ENCODE data around the gene FSTL1. TPM values are rescaled to one million over a fixed set of nuclear protein-coding genes. Genes with fewer than 3 reads are reported as not detected.

Gene FSTL1
- total and polyA plus RNA-seq, 12 donors = 54.4 to 346 (median 176) TPM

DNA sequence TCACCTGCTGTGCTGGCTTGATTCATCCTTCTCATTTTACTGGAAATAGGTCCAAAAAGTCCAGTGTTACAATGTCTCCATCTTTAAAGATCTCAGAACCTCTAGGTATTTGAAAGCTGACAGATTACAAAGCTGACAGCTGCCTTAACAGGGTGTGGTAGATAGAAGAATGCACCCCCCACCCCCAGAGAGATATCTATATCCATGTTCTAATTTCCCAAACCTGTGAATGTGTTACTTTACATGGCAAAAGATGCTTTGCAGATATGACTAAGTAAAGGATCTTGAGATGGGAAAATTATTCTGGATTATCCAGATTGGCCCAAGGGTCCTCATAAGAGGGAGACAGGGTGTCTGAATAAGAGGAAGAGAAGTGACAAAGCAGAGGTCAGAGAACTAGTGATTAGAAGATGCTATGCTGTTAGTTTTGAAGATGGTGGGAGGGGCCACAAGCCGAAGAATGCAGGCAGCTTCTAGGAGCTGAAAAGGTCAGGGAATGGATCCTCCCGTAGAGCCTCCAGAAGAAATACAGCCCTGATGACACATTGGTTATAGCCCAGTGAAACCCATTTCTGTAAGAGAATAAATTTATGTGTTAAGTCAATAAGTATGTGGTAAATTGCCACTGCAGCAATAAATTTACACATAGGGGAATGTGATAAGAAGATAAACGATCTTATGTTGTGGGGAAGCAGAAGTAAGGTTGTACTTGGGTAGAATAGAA, 21.5 kb upstream of the FSTL1 start:
- no peaks in the 10 kb centered on the region for H3K36me3 ChIP-seq
- ATAC-seq (no peak), DNase-seq (no peak)
- H3K4me3 ChIP-seq = no peak overlapping the region
- whole genome bisulfite sequencing, 2 donors = 92 to 94% methylated on average over 3 of the region's 3 CpGs
- TF ChIP-seq, protein P1, sequence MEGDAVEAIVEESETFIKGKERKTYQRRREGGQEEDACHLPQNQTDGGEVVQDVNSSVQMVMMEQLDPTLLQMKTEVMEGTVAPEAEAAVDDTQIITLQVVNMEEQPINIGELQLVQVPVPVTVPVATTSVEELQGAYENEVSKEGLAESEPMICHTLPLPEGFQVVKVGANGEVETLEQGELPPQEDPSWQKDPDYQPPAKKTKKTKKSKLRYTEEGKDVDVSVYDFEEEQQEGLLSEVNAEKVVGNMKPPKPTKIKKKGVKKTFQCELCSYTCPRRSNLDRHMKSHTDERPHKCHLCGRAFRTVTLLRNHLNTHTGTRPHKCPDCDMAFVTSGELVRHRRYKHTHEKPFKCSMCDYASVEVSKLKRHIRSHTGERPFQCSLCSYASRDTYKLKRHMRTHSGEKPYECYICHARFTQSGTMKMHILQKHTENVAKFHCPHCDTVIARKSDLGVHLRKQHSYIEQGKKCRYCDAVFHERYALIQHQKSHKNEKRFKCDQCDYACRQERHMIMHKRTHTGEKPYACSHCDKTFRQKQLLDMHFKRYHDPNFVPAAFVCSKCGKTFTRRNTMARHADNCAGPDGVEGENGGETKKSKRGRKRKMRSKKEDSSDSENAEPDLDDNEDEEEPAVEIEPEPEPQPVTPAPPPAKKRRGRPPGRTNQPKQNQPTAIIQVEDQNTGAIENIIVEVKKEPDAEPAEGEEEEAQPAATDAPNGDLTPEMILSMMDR (IDR thresholded peaks at IDR 0.05) = no peak
- H3K27me3 ChIP-seq = no peaks in the 10 kb centered on the region
- intact Hi-C loops (cut with DNase I) = no loop called here
- no peak overlapping the region for H3K27ac ChIP-seq
- peaks cover 0 to 23% (median 10%) of the 10 kb centered on the region in 9 donors for H3K4me1 ChIP-seq
- H3K9me3 ChIP-seq = peaks cover 0 to 9% (median 0%) of the 10 kb centered on the region in 11 donors

DNA sequence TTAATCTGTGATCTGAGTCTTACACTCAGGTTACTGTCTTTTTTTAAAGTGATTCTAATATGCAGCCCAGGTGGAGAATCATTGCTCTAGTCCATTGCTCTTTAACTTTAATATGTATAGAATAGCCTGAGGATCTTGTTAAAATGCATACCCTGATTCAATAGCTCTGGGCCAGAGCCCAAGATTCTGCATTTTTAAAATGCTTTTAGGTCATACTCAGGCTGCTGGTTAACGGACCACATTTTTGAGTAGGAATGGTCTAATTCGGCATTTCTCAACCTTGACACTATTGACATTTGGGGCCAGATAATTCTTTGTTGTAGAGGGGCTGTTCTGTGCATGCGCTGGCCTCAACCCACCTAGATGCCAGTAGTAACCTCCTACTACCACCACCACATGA, 20.9 kb upstream of the FSTL1 start:
- 71 to 83% methylated on average over 3 of the region's 3 CpGs for WGBS, 2 donors
- intact Hi-C loops (cut with DNase I) = no loop called here
- no peak for ATAC-seq
- DNase-seq = no peak
- no peaks in the 10 kb centered on the region for H3K36me3 ChIP-seq
- no peak overlapping the region for H3K4me3 ChIP-seq
- H3K9me3 ChIP-seq = peaks cover 0 to 9% (median 0%) of the 10 kb centered on the region in 11 donors
- H3K27me3 ChIP-seq = no peaks in the 10 kb centered on the region
- peaks cover 0 to 23% (median 10%) of the 10 kb centered on the region in 9 donors for H3K4me1 ChIP-seq
- H3K27ac ChIP-seq = peak overlapping the region in 1 of 10 donors; percentile 48
- TF ChIP-seq, protein P1 (IDR thresholded peaks at IDR 0.05) = no peak

DNA sequence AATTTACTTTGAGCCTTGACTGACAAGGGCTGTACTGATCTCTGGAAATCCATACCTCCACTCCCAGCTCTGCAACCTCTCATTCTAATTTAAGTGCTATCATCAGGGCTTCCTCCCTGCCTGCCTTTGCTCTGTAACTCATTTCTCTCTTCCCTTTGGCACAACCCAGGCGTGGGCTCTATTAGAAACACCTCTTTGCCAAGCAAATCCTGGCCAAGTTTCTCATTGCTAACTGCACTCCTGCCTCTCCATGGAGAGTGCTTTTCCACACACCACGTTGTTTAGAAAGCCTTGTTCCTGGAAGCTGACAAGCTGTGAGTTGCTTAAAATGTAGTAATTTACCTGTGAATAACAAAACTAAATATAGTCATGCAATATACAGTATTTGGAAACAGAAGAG, 20.1 kb upstream of the FSTL1 start:
- H3K9me3 ChIP-seq = peaks cover 0 to 9% (median 0%) of the 10 kb centered on the region in 11 donors
- intact Hi-C loops (cut with DNase I) = no loop called here
- TF ChIP-seq, protein P1 (IDR thresholded peaks at IDR 0.05) = peak in 1 of 9 donors; percentile 3
- ATAC-seq (peak; percentile 71 to 94 (median 90)), DNase-seq (peak in 1 of 2 donors; percentile 51)
- H3K27me3 ChIP-seq = no peaks in the 10 kb centered on the region
- H3K36me3 ChIP-seq = no peaks in the 10 kb centered on the region
- peaks cover 0 to 23% (median 10%) of the 10 kb centered on the region in 9 donors for H3K4me1 ChIP-seq
- WGBS, 2 donors = 19 to 29% methylated on average over 2 of the region's 2 CpGs
- no peak overlapping the region for H3K4me3 ChIP-seq
- H3K27ac ChIP-seq = peak overlapping the region in 7 of 10 donors; percentile 47 to 73 (median 56)

DNA sequence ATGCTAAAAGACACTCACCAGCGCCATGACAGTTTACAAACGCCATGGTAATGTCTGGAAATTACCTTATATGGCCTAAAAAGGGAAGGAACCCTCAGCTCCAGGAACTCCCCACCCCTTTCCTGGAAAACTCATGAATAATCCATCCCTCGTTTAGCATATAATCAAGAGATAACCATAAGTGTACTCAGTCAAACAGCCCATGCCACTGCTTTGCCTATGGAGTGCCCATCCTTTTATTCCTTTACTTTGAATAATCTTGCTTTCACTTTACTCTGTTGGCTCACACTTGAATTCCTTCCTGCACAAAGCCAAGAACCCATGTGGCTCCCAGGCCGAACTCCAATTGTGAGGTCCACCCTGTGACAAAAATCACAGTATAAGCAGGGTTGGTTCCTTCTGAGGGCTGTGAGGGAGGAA, 19.1 kb upstream of the FSTL1 start:
- Histone ChIP-seq H3K9me3 (peaks cover 0 to 9% (median 0%) of the 10 kb centered on the region in 11 donors), H3K27ac (peak overlapping the region in 7 of 10 donors; percentile 47 to 73 (median 56)), H3K36me3 (no peaks in the 10 kb centered on the region), H3K27me3 (no peaks in the 10 kb centered on the region), H3K4me1 (peaks cover 0 to 23% (median 10%) of the 10 kb centered on the region in 9 donors), H3K4me3 (no peak overlapping the region)
- DNase-seq (peak in 1 of 2 donors; percentile 18), ATAC-seq (peak in 7 of 8 donors; percentile 39 to 82 (median 69))
- intact Hi-C loops (cut with DNase I) = no loop called here
- WGBS, 2 donors = 57 to 59% methylated on average over 4 of the region's 4 CpGs
- TF ChIP-seq, protein P1 (IDR thresholded peaks at IDR 0.05) = no peak

All from heart right ventricle (tissue), 16 donors.